ENCODE data around the gene DYSF. TPM values are rescaled to one million over a fixed set of nuclear protein-coding genes. Genes with fewer than 3 reads are reported as not detected.
A peak's percentile ranks its signal among the peaks of the same experiment; 100 is the strongest.

DYSF gene
- total RNA-seq, 1 experiment from 2014 or later, result 5.5 TPM

DNA sequence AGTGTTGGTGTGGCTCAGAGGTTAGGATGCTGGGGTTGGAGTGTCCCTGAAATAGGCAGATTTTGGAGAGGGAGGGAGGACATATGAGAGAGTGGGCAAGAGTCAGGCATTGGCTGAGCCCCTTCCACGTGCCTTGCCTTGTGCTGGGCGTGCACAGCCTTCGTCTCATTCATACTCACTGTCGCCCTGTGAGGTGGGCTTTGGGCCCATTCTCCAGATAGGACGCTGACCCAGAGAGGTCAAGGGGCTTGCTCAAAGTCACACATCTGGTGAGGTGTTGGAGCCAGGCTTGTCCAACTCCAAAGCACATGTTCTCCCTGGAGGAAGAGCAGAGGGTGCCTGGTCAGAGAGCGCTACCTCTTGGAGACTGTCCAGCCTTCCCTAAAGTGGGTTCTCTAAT, 166.8 kb downstream of the DYSF start:
- H3K4me2 ChIP-seq (ENCODE audit: insufficient read depth, insufficient read length, low read length), result no peak overlapping the region
- no peaks in the 10 kb centered on the region for H3K4me1 ChIP-seq (ENCODE audit: insufficient read depth, low read length)
- no CpG with 5 or more reads among the region's 6 CpGs for WGBS (ENCODE audit: extremely low coverage, insufficient read length, low lambda C conversion rate)
- H2BK5ac ChIP-seq (ENCODE audit: insufficient read length, low read length), result no peak overlapping the region
- no peak overlapping the region for H4K5ac ChIP-seq (ENCODE audit: insufficient read length, low read depth, low read length)
- Mint-ChIP-seq H3K36me3 (ENCODE audit: insufficient read depth in 1 of 3, low read depth in 3 of 3) (no peaks in the 10 kb centered on the region), H3K9me3 (no peaks in the 10 kb centered on the region), H3K4me3 (no peak overlapping the region), H3K27me3 (ENCODE audit: low read depth) (peaks cover 2% of the 10 kb centered on the region; the same call in 1 of the 2 replicates), H3K4me1 (no peaks in the 10 kb centered on the region), H3K27ac (no peak overlapping the region)
- H4K20me1 ChIP-seq (ENCODE audit: control insufficient read depth, insufficient read depth, insufficient read length), result no peaks in the 10 kb centered on the region
- H2AK5ac ChIP-seq (ENCODE audit: insufficient read length, low read length), result no peak overlapping the region
- H3K14ac ChIP-seq (ENCODE audit: insufficient read depth, low read length), result no peak overlapping the region
- DNase-seq, result peak; percentile 20
- no peak overlapping the region for H3K4ac ChIP-seq (ENCODE audit: low read depth, low read length)
- no peak overlapping the region for H3K56ac ChIP-seq (ENCODE audit: insufficient read length, low read depth, low read length)
- no peaks in the 10 kb centered on the region for H3K23me2 ChIP-seq (ENCODE audit: insufficient read length, low read depth, low read length, poor library complexity, severe bottlenecking)
- no peak overlapping the region for H2BK12ac ChIP-seq (ENCODE audit: insufficient read length, low read depth, low read length)
- no peaks in the 10 kb centered on the region for H3K79me2 ChIP-seq (ENCODE audit: insufficient read depth, low read length)
- no peak overlapping the region for H2BK120ac ChIP-seq (ENCODE audit: low read depth, low read length, poor library complexity, severe bottlenecking)
- no peak overlapping the region for H3K27ac ChIP-seq (ENCODE audit: insufficient read length, low read depth, low read length)
- no peaks in the 10 kb centered on the region for H3K9me3 ChIP-seq (ENCODE audit: control insufficient read depth, low read depth, low read length)
- H2BK20ac ChIP-seq (ENCODE audit: low read depth, low read length, poor library complexity, severe bottlenecking), result no peak overlapping the region
- no peak overlapping the region for H2BK15ac ChIP-seq (ENCODE audit: low read depth, low read length)
- no peak overlapping the region for H4K8ac ChIP-seq (replicated peaks; ENCODE audit: insufficient read length, low read depth, low read length)
- H3K9ac ChIP-seq (ENCODE audit: extremely low read depth, insufficient read length, low read length), result no peak overlapping the region
- H2AFZ ChIP-seq (ENCODE audit: low read length), result no peak overlapping the region
- no peaks in the 10 kb centered on the region for H3K27me3 ChIP-seq (ENCODE audit: insufficient read depth, low read length)
- H3K18ac ChIP-seq (ENCODE audit: insufficient read length, low read depth, low read length), result no peak overlapping the region
- no peak overlapping the region for H3K23ac ChIP-seq (ENCODE audit: insufficient read length, low read depth, low read length)
- TF ChIP-seq CTCF (conservative IDR thresholded peaks at IDR 0.05), result no peak
- H4K91ac ChIP-seq (ENCODE audit: insufficient read length, low read depth, low read length), result no peak overlapping the region
- H3T11ph ChIP-seq (ENCODE audit: low read length), result no peak overlapping the region
- H3K79me1 ChIP-seq (ENCODE audit: insufficient read depth, low read depth, low read length, poor library complexity, severe bottlenecking), result no peaks in the 10 kb centered on the region

Data from H9 (cell line).